GM19395 (cell line): ENCODE data around the gene IMPDH1.
"Not testable (repeated sequence)": the region's sequence is repeated elsewhere in the genome, so short reads cannot be mapped to it uniquely, and the experiment has no call there.

ENCODE experiments used
- ATAC-seq: cut with Tn5 transposase; IDR thresholded peaks from one replicate; pipeline ENCODE4 v1.9.1; 2021; ENCODE audit warnings: mild to moderate bottlenecking, moderate library complexity; ENCODE audit not compliant: unreplicated experiment

Gene IMPDH1

DNA sequence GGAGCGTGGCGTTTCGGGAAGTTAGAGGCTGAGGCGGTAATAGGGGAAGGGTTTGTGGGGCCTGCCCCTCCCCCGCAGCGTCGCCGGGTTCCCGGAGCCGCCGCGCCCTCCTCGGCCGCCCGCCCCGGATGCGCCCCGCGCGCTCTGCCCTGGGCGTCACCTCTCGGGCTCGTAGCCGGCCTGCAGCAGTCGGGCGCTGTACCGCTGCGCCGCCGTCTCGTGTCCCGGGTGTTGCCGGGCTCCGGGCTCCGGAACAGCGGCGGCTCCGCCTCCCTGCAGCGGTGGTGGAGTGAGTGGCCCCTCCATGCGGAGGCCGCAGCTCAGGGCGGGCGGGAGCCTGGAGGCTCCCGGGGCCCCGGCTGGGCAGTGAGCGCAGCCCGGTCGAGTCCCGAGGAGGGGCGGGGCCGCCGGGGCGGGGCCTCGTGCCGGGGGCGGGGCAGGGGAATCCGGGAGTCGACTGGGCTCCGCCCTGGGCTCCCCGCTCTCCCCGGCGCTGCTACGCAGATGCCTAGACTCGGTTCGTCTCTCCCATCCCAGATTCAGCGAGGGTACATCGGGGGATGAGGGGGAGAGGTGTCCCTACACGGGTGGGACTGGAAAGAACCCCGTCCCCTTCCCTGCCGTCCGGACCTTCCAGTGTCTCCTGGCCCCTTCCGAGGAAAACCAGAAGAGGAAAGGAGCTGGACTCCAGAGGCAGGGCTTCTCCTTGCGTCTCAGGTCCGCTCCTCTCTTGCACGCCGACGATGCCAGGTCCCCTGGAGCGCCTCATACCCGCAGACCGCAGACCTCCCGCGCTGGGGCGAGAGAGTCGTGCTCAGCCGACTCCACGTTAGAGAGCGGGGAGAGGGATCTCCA, at the start of gene IMPDH1:
Gene IMPDH1, minus strand, starts transcription at position 387 of the 855 bp plus-strand sequence. Its CDS starts 81 bp downstream, at position 306.
- ATAC-seq, result peak; percentile 80

DNA sequence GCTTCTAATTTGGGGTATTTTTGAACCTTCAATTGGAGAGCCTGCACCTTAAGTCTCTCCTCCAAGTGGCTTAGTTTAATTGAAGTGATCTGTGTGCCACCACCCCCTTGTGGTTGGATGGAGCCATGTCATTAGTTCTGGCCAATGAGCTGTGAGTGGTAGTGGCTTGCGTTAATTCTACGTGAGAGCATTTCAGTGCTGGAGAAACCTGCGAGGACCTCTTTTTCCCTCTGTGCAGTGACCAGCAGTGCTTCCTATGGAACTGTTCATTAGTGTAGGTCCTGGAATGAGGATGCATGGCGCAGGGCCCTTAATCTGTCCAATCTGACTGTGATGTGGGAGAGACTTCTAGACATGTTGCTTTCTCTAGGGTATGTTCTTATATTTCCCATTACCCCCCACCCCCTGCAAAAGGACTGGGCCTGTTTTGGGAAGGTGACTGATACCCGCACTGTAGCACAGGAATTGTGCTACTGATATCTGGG, 49.7 kb upstream of the IMPDH1 start:
- ATAC-seq, result peak; percentile 49

DNA sequence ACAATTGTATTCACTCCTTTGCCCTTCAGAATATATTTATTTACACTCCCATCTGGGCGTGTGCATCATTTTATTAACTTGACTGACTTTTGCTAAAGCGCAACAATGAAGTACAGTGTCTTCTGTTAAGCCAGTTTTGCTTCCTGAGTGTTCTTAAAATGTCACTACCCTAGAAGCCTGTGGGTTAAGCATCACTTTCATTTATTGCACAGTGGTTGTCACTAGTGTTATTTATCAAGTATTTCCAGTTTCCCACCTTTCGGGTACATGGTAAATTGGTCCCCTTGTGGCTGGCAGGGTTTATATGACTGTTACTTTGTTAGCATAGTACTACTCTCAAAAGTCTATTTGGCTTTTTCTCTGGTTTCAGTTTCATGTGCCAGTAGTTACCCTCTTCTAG, 49.2 kb upstream of the IMPDH1 start:
- ATAC-seq, result peak; percentile 27

DNA sequence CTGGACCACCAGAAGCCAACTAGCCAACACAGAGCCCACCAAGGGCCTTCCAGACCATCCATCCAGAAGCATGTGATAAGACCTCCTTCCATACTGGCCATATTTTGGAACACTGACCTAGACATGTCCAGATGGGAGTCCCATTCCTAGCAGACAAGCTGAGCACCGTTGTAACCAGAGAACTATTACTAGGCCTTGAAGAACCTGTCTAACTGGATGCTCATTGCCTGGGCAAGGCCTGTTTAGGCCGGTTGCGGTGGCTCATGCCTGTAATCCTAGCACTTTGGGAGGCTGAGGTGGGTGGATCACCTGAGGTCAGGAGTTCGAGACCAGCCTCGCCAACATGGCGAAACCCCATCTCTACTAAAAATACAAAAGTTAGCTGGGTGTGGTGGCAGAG, 47.6 kb upstream of the IMPDH1 start:
- ATAC-seq, result not testable (repeated sequence)

DNA sequence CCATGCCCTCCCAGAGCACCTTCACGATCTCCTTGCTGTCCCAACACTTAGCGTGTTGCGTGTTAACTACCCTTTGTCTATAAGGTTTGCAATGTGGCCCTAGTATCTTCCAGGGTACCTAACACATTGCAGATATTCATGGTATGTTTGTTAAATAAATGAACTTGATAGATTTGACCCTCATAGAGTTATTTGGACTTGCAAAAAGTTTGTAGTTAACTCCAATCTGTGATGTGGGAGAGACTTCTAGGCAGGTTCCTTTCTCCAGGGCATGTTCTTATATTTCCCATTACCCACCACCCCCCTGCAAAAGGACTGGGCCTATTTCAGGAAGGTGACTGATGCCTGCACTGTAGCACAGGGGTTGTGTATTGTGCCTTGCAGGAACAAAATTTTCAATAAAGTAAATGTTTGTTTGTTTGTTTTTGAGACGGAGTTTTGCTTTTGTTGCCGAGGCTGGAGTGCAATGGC, 46.5 kb upstream of the IMPDH1 start:
- ATAC-seq, result no peak

DNA sequence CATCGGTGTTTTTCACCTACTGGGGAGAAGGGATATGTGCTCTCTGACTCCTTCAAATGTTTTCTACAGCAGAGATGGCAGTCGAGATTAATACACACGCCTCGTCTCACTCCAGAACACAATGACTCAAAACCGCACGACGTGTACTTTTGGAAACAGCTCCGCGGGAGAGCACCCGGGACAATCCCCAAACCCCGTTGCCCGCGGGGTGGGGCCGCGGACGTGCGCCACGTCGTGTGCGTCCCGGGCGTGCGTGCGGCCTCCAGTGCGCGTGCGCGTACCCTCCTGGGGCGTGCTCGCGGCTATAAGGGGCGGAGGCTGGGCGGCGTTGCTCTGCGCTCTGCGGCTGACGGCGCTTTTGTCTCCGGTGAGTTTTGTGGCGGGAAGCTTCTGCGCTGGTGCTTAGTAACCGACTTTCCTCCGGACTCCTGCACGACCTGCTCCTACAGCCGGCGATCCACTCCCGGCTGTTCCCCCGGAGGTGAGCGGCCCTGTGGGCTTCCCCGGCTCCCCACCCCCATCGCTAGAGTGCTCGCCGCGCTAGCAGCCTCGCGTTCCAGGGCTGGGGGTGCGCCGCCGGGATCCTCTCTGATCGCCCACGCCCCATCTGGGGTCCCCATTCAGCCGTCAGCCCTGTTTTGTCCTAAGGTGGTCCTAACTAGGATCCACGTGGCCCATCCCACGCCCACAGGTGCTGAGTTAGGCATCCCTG, 45.9 kb upstream of the IMPDH1 start, which contains the start of gene HILPDA:
Gene HILPDA, plus strand, starts transcription at position 336 of the 712 bp plus-strand sequence. CDS start 1,391 bp downstream, outside the sequence.
- peak; percentile 84 for ATAC-seq

DNA sequence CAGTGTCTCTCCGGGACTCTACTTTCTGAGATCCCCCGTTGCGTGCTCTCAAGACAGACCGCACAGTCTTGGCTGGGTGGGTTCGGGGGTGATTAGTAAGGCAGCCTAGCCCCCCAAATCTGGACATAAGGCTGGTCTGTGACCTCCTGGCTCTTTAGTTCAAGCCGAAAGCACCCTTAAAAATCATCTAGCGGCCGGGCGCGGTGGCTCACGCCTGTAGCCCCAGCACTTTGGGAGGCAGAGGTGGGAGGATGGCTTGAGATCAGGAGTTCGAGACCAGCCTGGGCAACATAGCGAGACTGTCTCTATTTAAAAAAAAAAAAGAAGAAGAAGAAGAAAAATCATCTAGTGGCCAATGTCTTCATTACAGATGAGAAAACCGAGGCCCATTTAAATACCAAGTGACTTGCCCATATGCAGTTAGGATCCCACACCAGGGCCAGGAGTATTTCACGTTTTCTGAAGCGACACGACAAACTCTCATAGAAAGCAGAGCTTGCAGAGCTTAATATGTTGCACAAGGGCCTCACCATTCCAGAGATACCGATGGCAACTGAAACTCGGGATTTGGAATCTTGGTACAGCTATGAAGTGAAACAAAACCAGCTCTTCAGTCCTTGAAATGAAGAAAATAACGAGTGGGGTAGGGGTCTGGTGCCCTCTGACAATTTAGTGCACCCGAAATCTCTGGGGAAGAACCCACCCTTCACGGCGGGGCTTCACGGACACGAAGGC, 45.2 kb upstream of the IMPDH1 start:
- no peak for ATAC-seq

DNA sequence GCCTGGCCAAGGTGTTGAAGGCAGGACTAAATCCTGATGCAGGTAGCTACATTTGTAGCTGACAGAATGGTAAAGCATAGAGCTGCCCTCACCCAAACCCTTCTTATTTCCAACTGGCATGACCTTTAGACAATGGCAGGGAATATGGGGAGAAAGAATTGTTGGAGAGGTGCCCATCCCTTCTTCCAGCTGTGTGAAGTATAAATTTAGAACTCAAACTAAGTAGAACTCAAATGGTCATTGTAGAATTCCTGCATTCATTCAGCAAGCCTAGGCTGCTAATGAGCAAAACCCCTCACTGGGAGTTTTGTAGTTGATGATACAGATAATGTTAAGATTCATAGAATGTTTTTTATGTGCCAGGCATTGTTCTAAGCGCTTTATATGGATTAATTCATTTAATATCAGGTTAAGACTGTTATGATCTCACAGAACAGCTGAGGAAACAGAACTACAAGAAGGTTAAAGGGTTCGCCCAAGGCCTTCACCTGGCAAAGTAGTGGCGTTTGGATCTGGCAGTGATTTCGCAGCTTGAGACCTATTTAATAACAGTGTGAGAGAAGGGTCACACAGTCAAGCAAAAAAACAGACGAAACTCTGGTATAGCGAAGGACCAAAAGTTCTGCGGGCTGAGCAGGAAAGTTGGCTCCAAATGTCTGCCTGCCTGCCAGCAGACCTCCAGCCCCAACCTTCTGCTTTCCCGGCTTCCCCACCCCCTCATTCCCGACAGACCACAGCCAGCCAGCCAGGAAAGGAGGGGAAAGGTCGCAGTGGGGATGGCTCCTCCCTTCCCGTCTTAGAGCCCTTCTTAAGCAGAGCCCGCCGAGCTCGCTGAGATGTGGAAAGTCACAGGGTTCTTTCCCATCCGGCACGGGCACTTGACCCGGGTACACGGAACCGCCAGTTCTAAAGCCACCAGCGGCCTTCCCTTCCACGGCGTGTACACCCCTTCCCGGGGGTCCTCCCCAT, 44.3 kb upstream of the IMPDH1 start:
- no peak for ATAC-seq

DNA sequence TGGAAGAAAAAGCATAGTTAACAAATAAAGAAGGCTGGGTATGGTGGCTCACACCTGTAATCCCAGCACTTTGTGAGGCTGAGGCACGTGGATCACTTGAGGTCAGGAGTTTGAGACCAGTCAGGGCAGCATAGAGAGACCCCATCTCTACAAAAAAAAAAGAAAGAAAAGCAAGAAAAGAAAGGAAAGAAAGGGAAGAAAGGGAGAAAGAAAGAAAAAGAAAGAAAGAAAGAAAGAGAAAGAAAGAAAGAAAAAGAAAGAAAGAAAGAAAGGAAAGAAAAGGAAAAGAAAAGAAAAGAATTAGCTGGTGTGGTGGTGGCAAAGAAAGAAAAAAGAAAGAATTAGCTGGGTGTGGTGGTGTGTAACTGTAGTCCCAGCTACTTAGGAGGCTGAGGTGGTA, 42.8 kb upstream of the IMPDH1 start:
- ATAC-seq, result no peak

DNA sequence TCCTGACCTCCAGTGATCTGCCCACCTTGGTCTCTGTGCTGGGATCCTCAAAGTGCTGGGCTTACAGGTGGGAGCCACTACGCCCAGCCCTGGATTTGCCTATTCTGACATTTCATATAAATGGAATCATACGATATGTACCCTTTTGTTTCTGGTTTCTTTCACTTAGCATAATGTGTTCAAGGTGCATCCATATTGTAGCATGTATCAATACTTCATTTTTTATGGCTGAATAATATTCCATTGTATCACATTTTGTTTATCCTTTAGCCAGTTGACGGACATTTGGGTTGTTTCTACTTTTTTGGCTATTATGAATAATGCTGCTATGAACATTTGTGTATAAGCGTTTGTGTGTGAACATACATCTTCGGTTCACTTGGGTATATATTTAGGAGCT, 41.1 kb upstream of the IMPDH1 start:
- ATAC-seq, result no peak

DNA sequence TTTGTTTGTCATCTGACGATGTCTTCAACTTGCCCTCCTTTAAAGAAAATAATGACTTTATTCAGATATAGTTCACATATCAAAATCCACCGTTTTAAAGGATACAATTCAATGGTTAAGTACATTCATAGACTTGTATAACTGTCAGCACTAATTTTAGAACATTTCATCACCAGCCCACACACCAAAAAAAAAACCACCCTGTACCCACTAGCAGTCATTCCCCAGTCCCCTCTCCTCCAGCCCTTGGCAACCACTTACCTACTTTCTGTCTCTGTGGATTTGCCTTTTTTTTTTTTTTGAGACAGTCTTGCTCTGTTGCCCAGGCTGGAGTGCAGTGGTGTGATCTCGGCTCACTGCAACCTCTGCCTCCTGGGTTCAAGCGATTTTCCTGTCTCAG, 40.6 kb upstream of the IMPDH1 start:
- no peak for ATAC-seq

DNA sequence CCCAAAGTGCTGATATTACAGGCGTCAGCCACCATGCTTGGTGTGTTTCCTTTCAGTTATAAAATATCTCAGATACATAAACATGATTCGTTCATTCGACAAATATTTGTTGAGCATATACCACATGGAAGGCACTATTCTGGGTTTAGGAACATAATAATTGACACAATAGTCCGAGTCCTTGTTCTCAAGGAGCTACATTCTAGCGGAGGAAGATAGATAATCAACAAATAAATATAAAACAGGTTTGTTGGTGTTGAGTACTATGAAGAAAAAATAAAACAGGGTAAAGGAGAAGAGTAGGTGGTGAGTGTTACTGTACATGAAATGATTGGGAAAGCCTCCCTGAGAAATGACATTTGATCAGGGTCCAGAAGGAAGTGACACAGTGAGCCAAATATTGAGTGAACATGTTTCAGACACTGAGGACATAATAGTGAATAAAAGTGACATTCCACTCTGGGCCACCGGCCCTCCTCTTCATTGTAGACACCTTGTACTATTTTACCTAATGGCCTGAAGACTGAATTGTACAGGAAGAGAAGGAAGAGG, 39.0 kb upstream of the IMPDH1 start:
- no peak for ATAC-seq

DNA sequence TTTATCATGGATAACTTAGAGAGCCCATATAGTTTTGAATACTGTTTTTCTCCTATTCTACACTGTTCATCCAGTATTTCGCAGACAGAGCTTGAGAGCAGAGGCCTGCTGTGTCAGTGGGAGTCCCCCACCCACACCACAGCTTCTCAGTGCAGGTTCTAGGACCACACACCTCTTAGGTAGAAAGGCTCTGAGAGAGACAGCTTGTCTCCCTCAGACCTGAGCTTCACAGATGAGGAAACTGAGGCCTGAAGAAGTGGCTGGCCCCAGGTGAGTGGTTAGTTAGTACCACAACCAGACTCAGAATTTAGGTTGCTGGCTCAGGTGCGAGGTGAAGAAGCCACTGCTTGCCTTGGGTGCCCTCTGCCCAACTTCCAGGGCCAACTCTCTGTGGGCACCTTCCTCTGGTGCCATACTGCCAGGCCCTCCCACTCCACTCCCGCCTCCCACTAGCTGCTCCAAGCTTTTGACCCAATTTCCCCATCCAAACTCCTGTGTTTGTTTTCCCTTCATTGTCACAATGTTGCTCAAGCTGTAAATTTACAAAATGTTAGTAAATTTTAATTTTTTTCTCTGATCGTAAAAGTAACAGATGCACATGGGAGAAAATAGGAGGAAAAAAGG, 38.3 kb upstream of the IMPDH1 start:
- ATAC-seq, result no peak

DNA sequence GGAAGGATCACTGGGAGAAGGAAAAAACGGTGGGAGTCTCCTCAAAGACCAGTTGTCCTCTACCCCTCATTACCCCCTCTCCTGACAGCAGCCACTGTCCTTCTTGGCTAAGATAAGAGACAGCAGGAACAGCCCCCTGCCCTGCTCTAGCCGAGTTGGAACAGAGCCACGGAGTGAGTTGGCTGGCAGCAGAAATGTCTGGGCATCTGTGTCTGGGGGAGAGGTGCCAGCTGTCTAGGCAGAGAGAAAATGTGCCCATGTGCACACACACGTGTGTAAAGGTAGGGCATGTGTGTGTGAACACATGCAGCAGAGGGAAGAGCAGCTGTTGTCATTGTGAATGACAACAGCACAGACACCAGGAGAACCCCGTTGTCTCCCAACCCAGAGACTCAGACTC, 36.5 kb upstream of the IMPDH1 start:
- no peak for ATAC-seq

DNA sequence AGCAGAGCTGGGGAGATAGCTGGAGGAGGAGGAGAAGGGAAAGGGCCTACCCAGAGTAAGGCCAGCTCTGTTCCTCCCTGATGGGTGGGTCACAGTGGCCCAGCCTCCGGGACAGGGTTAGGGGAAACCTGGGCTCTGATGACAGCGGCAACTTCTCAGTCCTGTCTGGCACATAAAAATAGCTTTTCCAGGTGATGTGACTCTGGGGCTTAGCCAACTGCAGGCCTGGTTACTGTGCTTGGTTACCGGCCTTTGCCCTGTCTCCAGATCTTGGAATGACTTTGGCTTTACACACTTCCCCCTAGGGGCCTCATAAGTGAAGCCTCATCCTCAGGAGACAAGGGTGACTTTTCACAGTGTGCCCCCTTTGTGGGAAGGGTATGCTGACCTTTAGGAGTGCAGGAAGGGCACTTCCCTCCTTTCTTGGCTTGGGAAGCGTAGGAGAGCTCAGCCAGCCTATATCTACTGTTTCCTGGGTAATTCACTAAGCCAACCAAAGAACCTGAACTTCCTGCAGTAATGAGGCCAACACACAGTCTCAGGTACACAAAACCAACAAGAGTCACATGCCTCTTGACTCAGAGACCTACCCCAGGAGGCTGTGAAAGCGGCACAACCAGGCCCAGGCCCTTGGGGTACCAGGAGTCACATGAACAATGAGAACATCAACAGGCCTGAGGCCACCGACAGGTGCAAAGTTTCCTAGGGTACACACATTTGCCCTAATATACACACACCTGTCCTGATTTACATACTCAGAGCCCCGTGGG, 34.2 kb upstream of the IMPDH1 start:
- no peak for ATAC-seq

DNA sequence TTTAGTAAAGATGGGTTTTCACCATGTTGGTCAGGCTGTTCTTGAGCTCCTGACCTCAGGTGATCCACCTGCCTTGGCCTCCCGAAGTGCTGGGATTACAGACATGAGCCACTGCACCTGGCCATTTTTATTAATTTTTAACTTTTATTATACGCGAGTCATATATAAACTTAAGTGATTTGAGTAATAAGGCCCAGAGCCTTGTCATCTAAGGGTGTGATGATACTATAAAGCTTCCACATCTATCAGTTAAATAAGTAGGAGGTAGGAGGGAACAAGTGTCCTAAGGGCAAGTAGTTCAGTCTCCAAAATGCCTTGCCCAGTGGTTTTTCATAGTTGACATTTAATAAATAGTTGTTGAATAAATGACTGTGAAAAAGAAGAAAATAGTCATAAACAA, 32.6 kb upstream of the IMPDH1 start:
- ATAC-seq, result no peak

DNA sequence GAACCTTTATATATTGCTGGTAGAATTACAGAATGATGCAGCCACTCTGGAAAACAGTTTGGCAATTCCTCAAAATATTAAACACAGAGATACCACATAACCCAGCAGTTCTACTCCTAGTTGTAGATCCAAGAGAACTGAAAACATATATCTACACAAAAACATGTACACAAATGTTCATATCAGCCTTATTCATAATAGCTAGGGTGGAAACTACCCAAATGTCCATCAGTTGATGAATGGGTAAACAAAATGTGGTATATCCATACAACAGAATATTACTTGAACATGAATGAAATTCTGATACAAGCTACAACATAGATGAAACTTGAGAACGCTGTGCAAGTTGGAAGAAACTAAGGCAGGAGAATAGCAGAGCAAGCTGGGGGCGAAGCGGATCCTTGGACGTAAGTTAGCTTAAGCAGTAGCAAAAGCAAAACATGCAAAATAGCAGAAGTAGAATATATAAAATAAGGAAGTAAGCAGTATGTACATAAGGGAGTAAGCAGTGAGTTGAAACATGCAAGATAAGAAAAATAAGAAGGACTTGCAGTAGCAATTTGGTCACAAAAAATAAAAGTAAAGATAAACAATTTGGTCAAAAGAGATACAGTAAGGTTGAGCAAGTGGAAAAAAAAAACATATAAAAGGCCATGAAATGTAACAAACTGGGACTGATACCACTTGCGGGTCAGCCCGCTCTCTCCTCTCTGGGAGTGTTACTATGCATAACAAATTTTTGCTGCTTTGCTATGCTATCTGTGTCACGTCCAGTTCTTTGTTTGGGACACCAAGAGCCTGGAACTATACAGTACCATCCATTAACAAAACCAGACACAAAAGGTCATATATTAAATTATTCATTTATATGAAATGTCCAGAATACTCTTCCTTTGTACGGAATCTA, 27.9 kb upstream of the IMPDH1 start:
- ATAC-seq, result peak; percentile 82
